Muscle of leg (tissue), 11 donors: ENCODE measurements around the gene NRXN3. TPM values are rescaled to one million over a fixed set of nuclear protein-coding genes. Genes with fewer than 3 reads are reported as not detected.

Source experiments
- DNase-seq: peaks from one replicate; pipeline ENCODE4 v3.0.0; 2013
- H3K27ac ChIP-seq: one replicate; pipeline ENCODE4 v1.5.1; 2013; ENCODE audit warnings: mild to moderate bottlenecking, low read length, control low read depth
- H3K27me3 ChIP-seq: one replicate; pipeline ENCODE4 v1.6.1; 2013; ENCODE audit warnings: low read length; ENCODE audit not compliant: control insufficient read depth, insufficient read depth
- H3K36me3 ChIP-seq: one replicate; pipeline ENCODE4 v1.6.1; 2013; ENCODE audit warnings: low read length; ENCODE audit not compliant: control insufficient read depth, insufficient read depth
- H3K4me1 ChIP-seq: one replicate; pipeline ENCODE4 v1.6.1; 2013; ENCODE audit warnings: low read length; ENCODE audit not compliant: control insufficient read depth, insufficient read depth
- H3K4me3 ChIP-seq: one replicate; pipeline ENCODE4 v1.5.1; 2013; ENCODE audit warnings: low read length, control low read depth
- H3K9me3 ChIP-seq: replicated peaks from 2 replicates; pipeline ENCODE4 v1.6.1; 2013; ENCODE audit warnings: low read depth, low read length; ENCODE audit not compliant: control insufficient read depth
- WGBS: methylation state at CpG from one replicate; pipeline ENCODE4 v1.1.5; 2013; ENCODE audit warnings: missing lambda C conversion rate; ENCODE audit not compliant: insufficient coverage; 5-methylcytosine and 5-hydroxymethylcytosine counted together
- polyA plus RNA-seq, 8 donors: library from polyadenylated mRNA; unstranded; fragments of 120-200 nt; gene quantifications; one replicate each; pipeline versions ENCODE4 v1.2.1 to v1.2.3, GENCODE V29; 2013; ENCODE audit warnings: inconsistent platforms in 1 of 8, low replicate concordance in 1 of 8; ENCODE audit not compliant: insufficient read length in 8 of 8, insufficient read depth in 1 of 8
- total RNA-seq: library from RNA; stranded (reverse); fragments of 120-200 nt; gene quantifications from one replicate; pipeline ENCODE4 v1.2.4, GENCODE V29; 2013

NRXN3 gene
- total and polyA plus RNA-seq, 9 donors: 0.49 to 1.9 (median 0.69) TPM

DNA sequence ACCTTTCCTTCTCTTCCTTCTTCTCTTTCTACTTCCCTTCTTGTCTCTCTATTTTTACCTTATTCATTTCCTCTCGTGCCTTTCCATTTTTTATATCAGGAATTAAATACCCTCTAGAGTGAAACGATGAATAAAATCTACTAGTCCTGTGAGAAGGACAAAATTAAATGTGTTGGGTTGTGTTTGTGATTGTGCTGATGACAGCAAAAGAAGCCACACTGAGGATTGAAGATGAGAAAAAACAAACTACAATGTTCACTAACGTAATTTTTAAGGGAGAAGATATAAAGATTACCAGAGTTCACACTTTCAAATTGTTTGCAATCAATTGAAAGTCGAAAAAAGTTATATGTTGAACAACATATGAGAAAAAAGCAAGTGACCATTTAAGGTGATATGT, 1029.0 kb downstream of the NRXN3 start:
- H3K9me3 ChIP-seq: no peaks in the 10 kb centered on the region
- H3K4me1 ChIP-seq: no peaks in the 10 kb centered on the region
- no peak overlapping the region for H3K4me3 ChIP-seq
- no peaks in the 10 kb centered on the region for H3K27me3 ChIP-seq
- no peak for DNase-seq
- no CpG with 5 or more reads among the region's 4 CpGs for WGBS
- H3K36me3 ChIP-seq: no peaks in the 10 kb centered on the region
- no peak overlapping the region for H3K27ac ChIP-seq

- Histone ChIP-seq H3K4me1 (no peaks in the 10 kb centered on the region), H3K36me3 (no peaks in the 10 kb centered on the region), H3K9me3 (no peaks in the 10 kb centered on the region), H3K4me3 (no peak overlapping the region), H3K27me3 (no peaks in the 10 kb centered on the region), H3K27ac (no peak overlapping the region)
- no CpG with 5 or more reads among the region's 3 CpGs for WGBS
- DNase-seq: no peak
These were observed 1031.5 kb downstream of the NRXN3 start for GRCh38 chr14:79201564-79202207.

DNA sequence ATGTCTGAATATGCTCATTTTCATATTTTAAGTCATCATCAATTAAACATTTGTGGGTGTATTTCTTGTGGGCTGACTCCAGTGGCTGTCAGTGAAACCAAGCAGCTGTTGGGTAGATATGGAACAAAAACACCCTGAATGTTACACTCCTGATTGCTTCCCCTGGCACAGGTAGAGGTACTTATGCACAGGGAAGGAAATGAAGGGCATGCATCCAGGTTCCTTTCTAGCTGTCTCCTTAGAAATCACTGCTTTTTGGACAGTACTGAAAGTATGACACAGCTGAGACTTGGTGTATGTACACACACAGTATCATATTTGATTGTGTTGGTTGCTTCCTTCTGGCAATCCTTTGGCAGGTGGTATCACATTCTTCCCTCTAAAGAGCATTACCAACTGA, 1034.4 kb downstream of the NRXN3 start:
- no peak overlapping the region for H3K27ac ChIP-seq
- H3K4me1 ChIP-seq: no peaks in the 10 kb centered on the region
- no peak overlapping the region for H3K4me3 ChIP-seq
- no peaks in the 10 kb centered on the region for H3K27me3 ChIP-seq
- H3K36me3 ChIP-seq: no peaks in the 10 kb centered on the region
- no peaks in the 10 kb centered on the region for H3K9me3 ChIP-seq
- no peak for DNase-seq

- Histone ChIP-seq H3K27ac (no peak overlapping the region), H3K4me3 (no peak overlapping the region), H3K4me1 (no peaks in the 10 kb centered on the region), H3K9me3 (no peaks in the 10 kb centered on the region), H3K27me3 (no peaks in the 10 kb centered on the region), H3K36me3 (no peaks in the 10 kb centered on the region)
- WGBS: no CpG with 5 or more reads among the region's 2 CpGs
- DNase-seq: no peak
These were observed 1039.2 kb downstream of the NRXN3 start for GRCh38 chr14:79209418-79209817.

GRCh38 chr14:79225815-79226214, 1055.6 kb downstream of the NRXN3 start:
- 100% methylated on average over 1 of the region's 3 CpGs for WGBS
- no peaks in the 10 kb centered on the region for H3K9me3 ChIP-seq

DNA sequence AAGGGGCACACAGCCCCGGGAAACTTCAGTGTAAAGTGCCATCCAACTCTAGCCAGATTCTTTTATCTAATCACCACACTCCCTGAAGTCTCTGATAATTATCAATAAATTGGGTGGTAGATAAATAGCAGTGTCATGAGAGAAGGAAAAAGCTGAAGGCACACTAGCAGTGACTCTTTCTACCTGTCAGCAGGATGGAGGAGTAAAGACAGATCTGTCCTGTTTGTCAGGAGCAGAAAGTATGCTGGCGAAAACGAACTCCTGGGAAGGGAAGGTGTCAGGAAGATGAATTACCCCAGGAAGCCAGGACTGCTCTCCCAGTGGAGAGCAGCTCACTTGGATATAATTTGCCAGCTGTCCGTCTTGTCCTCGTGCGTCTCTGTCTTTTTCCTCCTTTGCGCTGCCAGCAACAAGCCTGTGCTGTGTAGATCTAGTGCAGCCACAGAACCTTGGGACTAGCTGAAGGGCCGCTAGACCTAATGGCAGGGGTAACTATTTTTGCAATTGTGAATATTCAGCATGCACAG, 1059.3 kb downstream of the NRXN3 start:
- Histone ChIP-seq H3K27me3 (no peaks in the 10 kb centered on the region), H3K27ac (no peak overlapping the region), H3K9me3 (no peaks in the 10 kb centered on the region), H3K4me1 (no peaks in the 10 kb centered on the region), H3K4me3 (no peak overlapping the region), H3K36me3 (no peaks in the 10 kb centered on the region)
- no peak for DNase-seq
- WGBS: 21% methylated on average over 6 of the region's 8 CpGs

More at GRCh38 chr14:79225815-79226214, 1055.6 kb downstream of the NRXN3 start:
- Histone ChIP-seq H3K4me1 (no peaks in the 10 kb centered on the region), H3K4me3 (no peak overlapping the region), H3K27me3 (no peaks in the 10 kb centered on the region), H3K36me3 (no peaks in the 10 kb centered on the region), H3K27ac (no peak overlapping the region)
- DNase-seq: no peak

DNA sequence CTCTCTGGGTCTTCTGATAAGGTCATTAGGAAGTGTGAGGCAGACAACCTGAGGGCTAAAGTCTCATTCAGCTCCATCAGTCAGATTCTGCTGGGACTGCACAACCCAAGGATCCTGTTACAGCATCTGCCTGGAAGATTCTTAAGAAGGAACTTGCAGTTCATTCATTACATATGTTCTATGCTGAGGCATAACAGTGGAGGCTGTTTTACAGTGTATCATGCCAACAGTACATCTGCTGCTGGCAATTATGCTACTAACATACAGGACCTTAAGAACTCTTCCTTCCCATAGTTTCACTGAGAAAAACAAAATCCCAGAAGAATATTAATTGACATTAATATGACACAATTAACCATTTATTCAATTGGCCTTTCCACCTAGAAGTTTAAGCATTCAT, 1072.5 kb downstream of the NRXN3 start:
- Histone ChIP-seq H3K4me1 (peaks cover 2% of the 10 kb centered on the region), H3K27me3 (no peaks in the 10 kb centered on the region), H3K36me3 (no peaks in the 10 kb centered on the region), H3K27ac (no peak overlapping the region), H3K4me3 (no peak overlapping the region), H3K9me3 (no peaks in the 10 kb centered on the region)
- peak; percentile 66 for DNase-seq

GRCh38 chr14:79246173-79246572, 1076.0 kb downstream of the NRXN3 start:
- H3K9me3 ChIP-seq: no peaks in the 10 kb centered on the region
- no peaks in the 10 kb centered on the region for H3K27me3 ChIP-seq
- peak; percentile 66 for DNase-seq
- H3K4me3 ChIP-seq: no peak overlapping the region
- H3K27ac ChIP-seq: no peak overlapping the region
- no peaks in the 10 kb centered on the region for H3K36me3 ChIP-seq
- peaks cover 2% of the 10 kb centered on the region for H3K4me1 ChIP-seq
- no CpG with 5 or more reads among the region's 3 CpGs for WGBS

DNA sequence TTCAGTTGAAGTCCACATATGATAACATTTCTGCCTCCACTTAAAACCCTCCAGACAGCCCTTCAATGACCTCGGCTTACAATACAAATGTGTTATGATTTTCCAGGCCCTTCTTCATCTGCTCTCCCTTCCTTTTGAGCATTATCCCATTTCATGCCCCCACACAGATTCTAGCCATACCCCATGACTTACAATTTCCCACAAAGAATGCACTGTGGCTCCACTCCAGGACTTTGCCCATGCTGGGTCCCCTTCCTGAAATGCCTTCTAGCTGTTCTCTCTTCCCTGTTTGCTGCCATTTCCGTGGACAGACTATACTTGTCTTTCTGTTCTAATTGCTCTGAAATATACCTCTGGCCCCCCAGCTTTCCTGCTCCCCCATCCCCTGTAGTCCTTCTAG, 1078.0 kb downstream of the NRXN3 start:
- Histone ChIP-seq H3K4me1 (no peaks in the 10 kb centered on the region), H3K27ac (no peak overlapping the region), H3K4me3 (no peak overlapping the region), H3K9me3 (no peaks in the 10 kb centered on the region), H3K36me3 (no peaks in the 10 kb centered on the region), H3K27me3 (no peaks in the 10 kb centered on the region)
- DNase-seq: no peak
- WGBS: 64% methylated on average over 2 of the region's 2 CpGs

- Histone ChIP-seq H3K36me3 (no peaks in the 10 kb centered on the region), H3K27ac (no peak overlapping the region), H3K9me3 (no peaks in the 10 kb centered on the region), H3K27me3 (no peaks in the 10 kb centered on the region), H3K4me1 (no peaks in the 10 kb centered on the region), H3K4me3 (no peak overlapping the region)
- DNase-seq: no peak
- 36% methylated on average over 3 of the region's 3 CpGs for WGBS
These were observed 1078.6 kb downstream of the NRXN3 start for GRCh38 chr14:79248771-79249170.

GRCh38 chr14:79251278-79251677, 1081.1 kb downstream of the NRXN3 start:
- 78% methylated on average over 2 of the region's 4 CpGs for WGBS
- H3K36me3 ChIP-seq: no peaks in the 10 kb centered on the region
- DNase-seq: no peak
- H3K4me3 ChIP-seq: no peak overlapping the region
- no peak overlapping the region for H3K27ac ChIP-seq
- H3K4me1 ChIP-seq: peaks cover under 1% of the 10 kb centered on the region
- H3K9me3 ChIP-seq: no peaks in the 10 kb centered on the region
- no peaks in the 10 kb centered on the region for H3K27me3 ChIP-seq
